AG20443 (cell line): ENCODE results near the gene NQO2.
A peak's percentile ranks its signal among the peaks of the same experiment; 100 is the strongest.
"Not testable (repeated sequence)": the region's sequence is repeated elsewhere in the genome, so short reads cannot be mapped to it uniquely, and the experiment has no call there.

Experiments
- DNase-seq: peaks from one replicate; pipeline ENCODE4 v3.0.0; 2012; ENCODE audit warnings: low spot score, mixed read lengths

NQO2 gene

GRCh38 chr6:2989332-2990247 lies 10.1 kb upstream of the NQO2 start:
- peak; percentile 75 for DNase-seq

- DNase-seq = no peak
Observed at GRCh38 chr6:2990248-2990931, 9.3 kb upstream of the NQO2 start.

GRCh38 chr6:2990932-2991506 lies 8.7 kb upstream of the NQO2 start:
- no peak for DNase-seq

GRCh38 chr6:2992330-2992979 lies 7.2 kb upstream of the NQO2 start:
- no peak for DNase-seq

GRCh38 chr6:2993755-2994317 lies 5.9 kb upstream of the NQO2 start:
- DNase-seq = no peak

- DNase-seq = not testable (repeated sequence)
Observed at GRCh38 chr6:2998249-2998997, 1.3 kb upstream of the NQO2 start.

GRCh38 chr6:2998998-2999617 lies 586 bp upstream of the NQO2 start:
- no peak for DNase-seq

- DNase-seq = no peak
Observed at GRCh38 chr6:3001146-3001772, 1.6 kb downstream of the NQO2 start.

- peak; percentile 72 for DNase-seq
Observed at GRCh38 chr6:3001773-3002293, 2.1 kb downstream of the NQO2 start.

- DNase-seq = not testable (repeated sequence)
Observed at GRCh38 chr6:3003226-3003625, 3.5 kb downstream of the NQO2 start.

- DNase-seq = no peak
Observed at GRCh38 chr6:3005077-3005476, 5.4 kb downstream of the NQO2 start.

GRCh38 chr6:3005874-3006273 lies 6.2 kb downstream of the NQO2 start:
- no peak for DNase-seq

- DNase-seq = no peak
Observed at GRCh38 chr6:3006476-3006875, 6.8 kb downstream of the NQO2 start.

GRCh38 chr6:3007571-3007970 lies 7.9 kb downstream of the NQO2 start:
- DNase-seq = no peak

GRCh38 chr6:3008712-3009265 lies 9.1 kb downstream of the NQO2 start:
- DNase-seq = not testable (repeated sequence)

- DNase-seq = no peak
Observed at GRCh38 chr6:3009930-3010329, 10.2 kb downstream of the NQO2 start.

- DNase-seq = no peak
Observed at GRCh38 chr6:3011158-3011557, 11.5 kb downstream of the NQO2 start.

- DNase-seq = no peak
Observed at GRCh38 chr6:3011592-3011991, 11.9 kb downstream of the NQO2 start.

GRCh38 chr6:3013486-3013885 lies 13.8 kb downstream of the NQO2 start:
- no peak for DNase-seq
